ENCODE results near the gene MEP1A.

DNA sequence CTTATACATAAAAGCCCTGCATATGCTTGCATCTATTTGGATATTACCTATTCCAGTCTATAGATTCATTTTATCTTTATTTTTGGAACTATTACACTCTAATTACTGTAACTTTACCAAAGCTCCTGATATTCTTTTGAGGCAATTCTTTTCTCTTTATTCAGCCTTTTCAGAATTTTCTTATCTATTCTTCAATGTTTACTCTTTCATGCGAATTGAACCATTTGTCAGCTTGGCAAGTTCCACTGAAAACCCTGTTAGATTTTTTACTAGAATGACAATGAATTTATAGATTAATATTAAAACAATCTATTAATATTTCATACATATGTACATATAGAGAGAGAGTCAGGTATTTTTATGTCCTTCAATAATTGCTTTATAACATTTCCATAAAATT lies 554 bp upstream of the MEP1A start:
- TF ChIP-seq, protein P1, sequence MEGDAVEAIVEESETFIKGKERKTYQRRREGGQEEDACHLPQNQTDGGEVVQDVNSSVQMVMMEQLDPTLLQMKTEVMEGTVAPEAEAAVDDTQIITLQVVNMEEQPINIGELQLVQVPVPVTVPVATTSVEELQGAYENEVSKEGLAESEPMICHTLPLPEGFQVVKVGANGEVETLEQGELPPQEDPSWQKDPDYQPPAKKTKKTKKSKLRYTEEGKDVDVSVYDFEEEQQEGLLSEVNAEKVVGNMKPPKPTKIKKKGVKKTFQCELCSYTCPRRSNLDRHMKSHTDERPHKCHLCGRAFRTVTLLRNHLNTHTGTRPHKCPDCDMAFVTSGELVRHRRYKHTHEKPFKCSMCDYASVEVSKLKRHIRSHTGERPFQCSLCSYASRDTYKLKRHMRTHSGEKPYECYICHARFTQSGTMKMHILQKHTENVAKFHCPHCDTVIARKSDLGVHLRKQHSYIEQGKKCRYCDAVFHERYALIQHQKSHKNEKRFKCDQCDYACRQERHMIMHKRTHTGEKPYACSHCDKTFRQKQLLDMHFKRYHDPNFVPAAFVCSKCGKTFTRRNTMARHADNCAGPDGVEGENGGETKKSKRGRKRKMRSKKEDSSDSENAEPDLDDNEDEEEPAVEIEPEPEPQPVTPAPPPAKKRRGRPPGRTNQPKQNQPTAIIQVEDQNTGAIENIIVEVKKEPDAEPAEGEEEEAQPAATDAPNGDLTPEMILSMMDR (IDR thresholded peaks at IDR 0.05): no peak
- TF ChIP-seq POLR2AphosphoS5 (IDR thresholded peaks at IDR 0.05): no peak
- no peak for TF ChIP-seq EP300 (IDR thresholded peaks at IDR 0.05)
